Measurements from ENCODE around the gene HOXB6.

- TF ChIP-seq, protein P1, sequence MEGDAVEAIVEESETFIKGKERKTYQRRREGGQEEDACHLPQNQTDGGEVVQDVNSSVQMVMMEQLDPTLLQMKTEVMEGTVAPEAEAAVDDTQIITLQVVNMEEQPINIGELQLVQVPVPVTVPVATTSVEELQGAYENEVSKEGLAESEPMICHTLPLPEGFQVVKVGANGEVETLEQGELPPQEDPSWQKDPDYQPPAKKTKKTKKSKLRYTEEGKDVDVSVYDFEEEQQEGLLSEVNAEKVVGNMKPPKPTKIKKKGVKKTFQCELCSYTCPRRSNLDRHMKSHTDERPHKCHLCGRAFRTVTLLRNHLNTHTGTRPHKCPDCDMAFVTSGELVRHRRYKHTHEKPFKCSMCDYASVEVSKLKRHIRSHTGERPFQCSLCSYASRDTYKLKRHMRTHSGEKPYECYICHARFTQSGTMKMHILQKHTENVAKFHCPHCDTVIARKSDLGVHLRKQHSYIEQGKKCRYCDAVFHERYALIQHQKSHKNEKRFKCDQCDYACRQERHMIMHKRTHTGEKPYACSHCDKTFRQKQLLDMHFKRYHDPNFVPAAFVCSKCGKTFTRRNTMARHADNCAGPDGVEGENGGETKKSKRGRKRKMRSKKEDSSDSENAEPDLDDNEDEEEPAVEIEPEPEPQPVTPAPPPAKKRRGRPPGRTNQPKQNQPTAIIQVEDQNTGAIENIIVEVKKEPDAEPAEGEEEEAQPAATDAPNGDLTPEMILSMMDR (IDR thresholded peaks at IDR 0.05; ENCODE audit: borderline replicate concordance, extremely low read depth, low read length, poor library complexity, severe bottlenecking): no peak
- TF ChIP-seq EZH2 (IDR thresholded peaks at IDR 0.05; ENCODE audit: borderline replicate concordance, low read depth, low read length, severe bottlenecking): no peak
Observed at GRCh38 chr17:48570325-48571023, 34.3 kb downstream of the HOXB6 start.

Measured in DND-41 (cell line).